ENCODE data around the gene SRCAP. TPM values are rescaled to one million over a fixed set of nuclear protein-coding genes. Genes with fewer than 3 reads are reported as not detected.

Gene SRCAP
- total RNA-seq, 1 experiment from 2014 or later, result 58.5 TPM

- ChIA-PET CTCF (interaction anchor here (0.7 kb wide), 1 partner anchor 32 kb away, joined by 3 read pairs; no protein-coding TSS in a partner anchor), POLR2A (no interaction called here)
- Mint-ChIP-seq H3K27me3 (ENCODE audit: low read depth) (no peaks in the 10 kb centered on the region), H3K9me3 (no peaks in the 10 kb centered on the region), H3K36me3 (peaks cover 78% of the 10 kb centered on the region), H3K27ac (no peak overlapping the region), H3K4me1 (peaks cover 12% of the 10 kb centered on the region), H3K4me3 (no peak overlapping the region)
- TF ChIP-seq JAZF1 (CRISPR knock-in tag; IDR thresholded peaks at IDR 0.05), result no peak
- TF ChIP-seq, protein P1, sequence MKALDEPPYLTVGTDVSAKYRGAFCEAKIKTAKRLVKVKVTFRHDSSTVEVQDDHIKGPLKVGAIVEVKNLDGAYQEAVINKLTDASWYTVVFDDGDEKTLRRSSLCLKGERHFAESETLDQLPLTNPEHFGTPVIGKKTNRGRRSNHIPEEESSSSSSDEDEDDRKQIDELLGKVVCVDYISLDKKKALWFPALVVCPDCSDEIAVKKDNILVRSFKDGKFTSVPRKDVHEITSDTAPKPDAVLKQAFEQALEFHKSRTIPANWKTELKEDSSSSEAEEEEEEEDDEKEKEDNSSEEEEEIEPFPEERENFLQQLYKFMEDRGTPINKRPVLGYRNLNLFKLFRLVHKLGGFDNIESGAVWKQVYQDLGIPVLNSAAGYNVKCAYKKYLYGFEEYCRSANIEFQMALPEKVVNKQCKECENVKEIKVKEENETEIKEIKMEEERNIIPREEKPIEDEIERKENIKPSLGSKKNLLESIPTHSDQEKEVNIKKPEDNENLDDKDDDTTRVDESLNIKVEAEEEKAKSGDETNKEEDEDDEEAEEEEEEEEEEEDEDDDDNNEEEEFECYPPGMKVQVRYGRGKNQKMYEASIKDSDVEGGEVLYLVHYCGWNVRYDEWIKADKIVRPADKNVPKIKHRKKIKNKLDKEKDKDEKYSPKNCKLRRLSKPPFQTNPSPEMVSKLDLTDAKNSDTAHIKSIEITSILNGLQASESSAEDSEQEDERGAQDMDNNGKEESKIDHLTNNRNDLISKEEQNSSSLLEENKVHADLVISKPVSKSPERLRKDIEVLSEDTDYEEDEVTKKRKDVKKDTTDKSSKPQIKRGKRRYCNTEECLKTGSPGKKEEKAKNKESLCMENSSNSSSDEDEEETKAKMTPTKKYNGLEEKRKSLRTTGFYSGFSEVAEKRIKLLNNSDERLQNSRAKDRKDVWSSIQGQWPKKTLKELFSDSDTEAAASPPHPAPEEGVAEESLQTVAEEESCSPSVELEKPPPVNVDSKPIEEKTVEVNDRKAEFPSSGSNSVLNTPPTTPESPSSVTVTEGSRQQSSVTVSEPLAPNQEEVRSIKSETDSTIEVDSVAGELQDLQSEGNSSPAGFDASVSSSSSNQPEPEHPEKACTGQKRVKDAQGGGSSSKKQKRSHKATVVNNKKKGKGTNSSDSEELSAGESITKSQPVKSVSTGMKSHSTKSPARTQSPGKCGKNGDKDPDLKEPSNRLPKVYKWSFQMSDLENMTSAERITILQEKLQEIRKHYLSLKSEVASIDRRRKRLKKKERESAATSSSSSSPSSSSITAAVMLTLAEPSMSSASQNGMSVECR (CRISPR knock-in tag; IDR thresholded peaks at IDR 0.05; ENCODE audit: borderline replicate concordance), result no peak
- no peak for TF ChIP-seq ZMAT4 (CRISPR knock-in tag; IDR thresholded peaks at IDR 0.05)
- TF ChIP-seq ZNF423 (CRISPR knock-in tag; IDR thresholded peaks at IDR 0.05), result no peak
- TF ChIP-seq TEAD1 (CRISPR knock-in tag; IDR thresholded peaks at IDR 0.05), result no peak
- ATAC-seq (no peak), DNase-seq (ENCODE audit: low spot score) (no peak)
These were observed 26.4 kb downstream of the SRCAP start for GRCh38 chr16:30725418-30725792.

DNA sequence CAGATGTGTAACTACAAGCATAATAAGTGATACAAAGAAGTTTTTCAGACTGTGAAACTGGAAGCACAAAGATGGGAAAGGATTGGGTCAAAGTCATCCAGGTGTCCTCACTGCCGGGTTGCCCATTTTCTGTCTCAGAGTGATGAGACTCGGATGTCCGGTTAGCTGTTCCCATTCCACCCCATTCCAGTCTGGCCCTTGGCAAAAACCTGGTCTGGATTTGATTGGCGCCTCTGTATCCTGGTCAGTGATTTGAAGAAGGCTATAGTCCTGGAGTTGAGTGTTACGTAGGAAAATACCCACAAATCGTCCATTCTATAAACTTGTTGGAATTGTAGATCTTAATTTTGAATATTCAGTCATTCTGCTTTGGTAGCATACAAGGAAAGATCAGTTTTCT lies 29.4 kb downstream of the SRCAP start:
- POLR2A ChIA-PET, result no interaction called here
- ATAC-seq (no peak), DNase-seq (ENCODE audit: low spot score) (no peak)
- TF ChIP-seq, protein P2, sequence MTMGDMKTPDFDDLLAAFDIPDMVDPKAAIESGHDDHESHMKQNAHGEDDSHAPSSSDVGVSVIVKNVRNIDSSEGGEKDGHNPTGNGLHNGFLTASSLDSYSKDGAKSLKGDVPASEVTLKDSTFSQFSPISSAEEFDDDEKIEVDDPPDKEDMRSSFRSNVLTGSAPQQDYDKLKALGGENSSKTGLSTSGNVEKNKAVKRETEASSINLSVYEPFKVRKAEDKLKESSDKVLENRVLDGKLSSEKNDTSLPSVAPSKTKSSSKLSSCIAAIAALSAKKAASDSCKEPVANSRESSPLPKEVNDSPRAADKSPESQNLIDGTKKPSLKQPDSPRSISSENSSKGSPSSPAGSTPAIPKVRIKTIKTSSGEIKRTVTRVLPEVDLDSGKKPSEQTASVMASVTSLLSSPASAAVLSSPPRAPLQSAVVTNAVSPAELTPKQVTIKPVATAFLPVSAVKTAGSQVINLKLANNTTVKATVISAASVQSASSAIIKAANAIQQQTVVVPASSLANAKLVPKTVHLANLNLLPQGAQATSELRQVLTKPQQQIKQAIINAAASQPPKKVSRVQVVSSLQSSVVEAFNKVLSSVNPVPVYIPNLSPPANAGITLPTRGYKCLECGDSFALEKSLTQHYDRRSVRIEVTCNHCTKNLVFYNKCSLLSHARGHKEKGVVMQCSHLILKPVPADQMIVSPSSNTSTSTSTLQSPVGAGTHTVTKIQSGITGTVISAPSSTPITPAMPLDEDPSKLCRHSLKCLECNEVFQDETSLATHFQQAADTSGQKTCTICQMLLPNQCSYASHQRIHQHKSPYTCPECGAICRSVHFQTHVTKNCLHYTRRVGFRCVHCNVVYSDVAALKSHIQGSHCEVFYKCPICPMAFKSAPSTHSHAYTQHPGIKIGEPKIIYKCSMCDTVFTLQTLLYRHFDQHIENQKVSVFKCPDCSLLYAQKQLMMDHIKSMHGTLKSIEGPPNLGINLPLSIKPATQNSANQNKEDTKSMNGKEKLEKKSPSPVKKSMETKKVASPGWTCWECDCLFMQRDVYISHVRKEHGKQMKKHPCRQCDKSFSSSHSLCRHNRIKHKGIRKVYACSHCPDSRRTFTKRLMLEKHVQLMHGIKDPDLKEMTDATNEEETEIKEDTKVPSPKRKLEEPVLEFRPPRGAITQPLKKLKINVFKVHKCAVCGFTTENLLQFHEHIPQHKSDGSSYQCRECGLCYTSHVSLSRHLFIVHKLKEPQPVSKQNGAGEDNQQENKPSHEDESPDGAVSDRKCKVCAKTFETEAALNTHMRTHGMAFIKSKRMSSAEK (CRISPR knock-in tag; IDR thresholded peaks at IDR 0.05; ENCODE audit: borderline replicate concordance), result no peak
- TF ChIP-seq, protein P3, sequence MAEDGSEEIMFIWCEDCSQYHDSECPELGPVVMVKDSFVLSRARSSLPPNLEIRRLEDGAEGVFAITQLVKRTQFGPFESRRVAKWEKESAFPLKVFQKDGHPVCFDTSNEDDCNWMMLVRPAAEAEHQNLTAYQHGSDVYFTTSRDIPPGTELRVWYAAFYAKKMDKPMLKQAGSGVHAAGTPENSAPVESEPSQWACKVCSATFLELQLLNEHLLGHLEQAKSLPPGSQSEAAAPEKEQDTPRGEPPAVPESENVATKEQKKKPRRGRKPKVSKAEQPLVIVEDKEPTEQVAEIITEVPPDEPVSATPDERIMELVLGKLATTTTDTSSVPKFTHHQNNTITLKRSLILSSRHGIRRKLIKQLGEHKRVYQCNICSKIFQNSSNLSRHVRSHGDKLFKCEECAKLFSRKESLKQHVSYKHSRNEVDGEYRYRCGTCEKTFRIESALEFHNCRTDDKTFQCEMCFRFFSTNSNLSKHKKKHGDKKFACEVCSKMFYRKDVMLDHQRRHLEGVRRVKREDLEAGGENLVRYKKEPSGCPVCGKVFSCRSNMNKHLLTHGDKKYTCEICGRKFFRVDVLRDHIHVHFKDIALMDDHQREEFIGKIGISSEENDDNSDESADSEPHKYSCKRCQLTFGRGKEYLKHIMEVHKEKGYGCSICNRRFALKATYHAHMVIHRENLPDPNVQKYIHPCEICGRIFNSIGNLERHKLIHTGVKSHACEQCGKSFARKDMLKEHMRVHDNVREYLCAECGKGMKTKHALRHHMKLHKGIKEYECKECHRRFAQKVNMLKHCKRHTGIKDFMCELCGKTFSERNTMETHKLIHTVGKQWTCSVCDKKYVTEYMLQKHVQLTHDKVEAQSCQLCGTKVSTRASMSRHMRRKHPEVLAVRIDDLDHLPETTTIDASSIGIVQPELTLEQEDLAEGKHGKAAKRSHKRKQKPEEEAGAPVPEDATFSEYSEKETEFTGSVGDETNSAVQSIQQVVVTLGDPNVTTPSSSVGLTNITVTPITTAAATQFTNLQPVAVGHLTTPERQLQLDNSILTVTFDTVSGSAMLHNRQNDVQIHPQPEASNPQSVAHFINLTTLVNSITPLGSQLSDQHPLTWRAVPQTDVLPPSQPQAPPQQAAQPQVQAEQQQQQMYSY (CRISPR knock-in tag; IDR thresholded peaks at IDR 0.05), result peak; percentile 51; the same call in 1 of the 2 replicates
- CTCF ChIA-PET, result no interaction called here
- H3K9me3 Mint-ChIP-seq, result no peaks in the 10 kb centered on the region
- H3K27ac Mint-ChIP-seq, result peak overlapping the region; percentile 25
- H3K36me3 Mint-ChIP-seq, result peaks cover 59% of the 10 kb centered on the region
- H3K4me1 Mint-ChIP-seq, result peaks cover 12% of the 10 kb centered on the region
- H3K4me3 Mint-ChIP-seq, result no peak overlapping the region
- H3K27me3 Mint-ChIP-seq (ENCODE audit: low read depth), result no peaks in the 10 kb centered on the region

All from WTC11 (cell line).